Suppressor macrophage (primary cell): Measurements from ENCODE around the gene IER3IP1.
"Not testable (repeated sequence)": the region's sequence is repeated elsewhere in the genome, so short reads cannot be mapped to it uniquely, and the experiment has no call there.

Source experiments
- DNase-seq, 4 experiments: peaks; one replicate each; pipeline ENCODE4 v3.0.0-alpha.2; 2020 to 2022

Gene IER3IP1

DNA sequence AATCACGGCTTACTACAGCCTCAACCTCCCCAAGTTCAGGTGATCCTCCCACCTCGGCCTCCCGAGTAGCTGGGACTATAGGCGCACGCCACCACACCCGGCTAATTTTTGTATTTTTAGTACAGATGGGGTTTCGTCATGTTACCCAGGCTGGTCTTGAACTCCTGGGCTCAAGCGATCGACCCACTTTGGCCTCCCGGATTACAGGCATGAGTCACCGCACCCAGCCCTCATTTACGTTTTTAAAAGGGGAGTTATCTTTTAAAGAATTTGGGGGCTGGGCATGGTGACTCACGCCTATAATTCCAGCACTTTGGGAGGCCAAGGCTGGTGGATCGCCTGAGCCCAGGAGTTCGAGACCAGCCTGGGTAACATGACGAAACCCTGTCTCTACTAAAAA lies 17.8 kb downstream of the IER3IP1 start:
- not testable (repeated sequence) for DNase-seq

DNA sequence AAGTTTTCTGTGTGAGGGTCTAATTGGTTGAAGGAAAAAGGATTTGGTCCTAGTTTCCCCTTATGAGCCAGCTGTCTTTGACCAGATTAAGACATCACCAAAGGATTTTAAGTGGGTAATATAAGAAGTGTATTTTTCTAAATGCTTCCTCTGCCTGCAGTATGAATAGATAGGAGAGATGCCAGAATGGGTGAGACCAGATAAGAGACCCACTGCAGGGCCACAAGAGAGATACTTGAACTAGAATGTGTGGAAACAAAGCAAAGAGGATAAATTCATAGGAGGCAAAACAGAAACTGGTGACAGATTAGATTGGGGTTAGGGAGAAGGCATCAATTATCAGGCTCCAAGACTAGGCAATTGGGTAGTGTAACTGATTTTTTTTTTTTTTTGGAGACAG lies 24.7 kb downstream of the IER3IP1 start:
- no peak for DNase-seq

DNA sequence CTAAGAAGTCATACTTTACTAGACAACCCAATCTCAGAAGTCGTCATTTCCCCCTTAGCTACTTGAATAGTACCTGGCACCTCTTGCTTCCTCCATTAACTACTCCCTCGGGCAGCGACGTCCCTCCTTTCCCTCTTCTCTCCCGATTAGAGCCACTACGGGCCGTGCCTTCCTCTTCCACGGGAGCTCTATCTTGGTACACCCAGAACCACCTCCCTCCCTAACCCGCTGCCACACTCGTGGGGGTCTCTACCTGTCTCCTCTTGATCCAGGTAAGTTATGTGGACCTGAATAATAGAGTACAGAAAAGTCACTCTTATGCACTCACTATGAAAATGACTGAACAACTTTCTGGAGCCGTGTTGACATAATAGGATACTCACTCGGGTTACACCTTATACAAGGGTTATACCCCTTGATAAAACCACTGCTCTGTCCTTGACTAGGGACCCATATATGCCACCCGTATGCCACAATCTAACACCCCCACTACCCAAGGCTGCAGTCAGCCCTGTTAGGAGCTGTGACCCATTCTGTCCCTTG lies 25.3 kb downstream of the IER3IP1 start:
- DNase-seq: peak in 3 of 4 experiments; percentile 0 to 55 (median 23)

DNA sequence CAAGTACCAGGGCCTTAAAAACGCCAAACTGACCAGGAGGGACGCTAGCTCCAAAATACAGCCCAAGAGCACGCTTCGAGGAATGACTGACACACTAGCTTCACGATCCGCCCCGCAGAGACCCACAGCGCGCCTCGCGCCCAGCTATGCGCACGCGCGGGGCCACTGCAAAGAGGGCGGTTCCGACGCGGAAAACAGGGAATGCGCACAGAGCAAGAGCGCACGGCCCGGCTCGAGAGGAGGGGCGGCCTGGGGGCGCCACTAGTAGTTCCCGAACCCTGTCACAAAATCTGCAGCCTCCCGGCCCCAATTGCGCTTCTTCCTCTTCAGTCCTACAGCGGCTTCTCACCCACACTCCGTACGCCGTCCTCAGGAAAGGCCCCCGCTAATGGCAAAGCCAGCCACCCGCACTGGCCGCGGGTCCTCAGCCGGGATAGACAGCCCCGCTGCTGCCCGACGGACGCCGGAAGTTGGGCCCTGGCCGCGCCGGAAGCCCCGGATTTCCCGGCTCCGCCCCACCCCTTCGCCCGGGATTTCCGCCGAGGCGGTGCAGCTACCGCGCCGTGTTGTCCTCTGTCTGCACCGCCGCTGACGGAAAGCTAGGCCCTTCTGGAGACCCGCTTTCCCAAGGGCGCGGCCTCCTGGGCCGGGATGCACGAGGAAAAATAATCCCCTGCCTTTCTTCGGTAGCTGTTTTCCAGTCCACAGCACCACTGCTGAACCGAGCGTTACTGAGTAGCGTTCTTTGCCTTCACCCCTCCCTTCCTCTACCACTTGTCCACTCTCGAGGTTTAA lies 25.9 kb downstream of the IER3IP1 start, which contains the start of gene HDHD2:
Gene HDHD2, minus strand, starts transcription at position 472 of the 795 bp plus-strand sequence. CDS start 14,061 bp downstream, outside the sequence.
- peak; percentile 85 to 94 (median 92) for DNase-seq

DNA sequence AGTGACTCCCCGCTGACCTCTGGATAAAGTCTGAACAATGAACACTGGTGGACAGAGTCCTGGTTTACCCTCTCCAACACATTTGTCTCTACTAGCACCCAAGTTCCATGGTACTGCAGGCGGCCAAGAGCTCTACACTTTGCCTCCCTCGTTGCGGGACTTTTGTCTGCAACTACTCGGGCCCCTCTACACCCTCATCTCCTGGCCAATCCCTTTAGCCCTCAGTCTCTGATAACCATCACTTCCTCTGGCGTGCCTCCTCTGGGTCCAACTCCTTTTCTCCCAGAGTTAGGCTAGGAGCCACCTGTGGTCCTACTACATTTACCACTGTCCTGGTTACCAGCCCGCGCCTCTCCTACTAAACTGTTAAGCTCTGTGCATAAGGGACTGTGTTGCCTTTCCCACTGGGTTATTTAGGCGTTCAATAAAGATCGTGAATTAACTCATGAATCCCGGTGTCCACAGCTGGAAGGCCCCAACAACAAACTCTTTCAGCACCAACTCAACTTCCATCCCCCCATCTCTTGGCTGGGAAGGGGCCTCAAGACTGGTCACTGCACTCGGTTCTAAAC lies 26.6 kb downstream of the IER3IP1 start:
- DNase-seq: peak in 3 of 4 experiments; percentile 1 to 12 (median 6)

DNA sequence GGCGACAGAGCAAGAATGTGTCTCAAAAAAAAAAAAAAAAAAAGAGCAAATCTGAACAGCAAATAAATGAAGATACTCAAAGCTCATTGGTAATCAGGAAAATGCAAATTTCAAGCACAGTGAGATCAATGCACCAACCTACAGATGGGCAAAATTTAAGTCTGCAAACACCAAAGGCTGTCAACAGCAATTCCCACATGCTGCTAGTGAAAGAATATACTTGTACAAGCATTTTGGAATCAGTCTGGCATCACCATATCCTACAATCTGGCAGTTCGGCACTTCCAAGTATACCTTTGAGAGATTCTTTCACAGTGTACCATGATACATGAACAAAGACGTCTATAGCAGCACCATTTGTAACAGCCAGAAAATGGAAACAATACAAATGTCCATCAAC lies 30.0 kb downstream of the IER3IP1 start:
- no peak for DNase-seq

DNA sequence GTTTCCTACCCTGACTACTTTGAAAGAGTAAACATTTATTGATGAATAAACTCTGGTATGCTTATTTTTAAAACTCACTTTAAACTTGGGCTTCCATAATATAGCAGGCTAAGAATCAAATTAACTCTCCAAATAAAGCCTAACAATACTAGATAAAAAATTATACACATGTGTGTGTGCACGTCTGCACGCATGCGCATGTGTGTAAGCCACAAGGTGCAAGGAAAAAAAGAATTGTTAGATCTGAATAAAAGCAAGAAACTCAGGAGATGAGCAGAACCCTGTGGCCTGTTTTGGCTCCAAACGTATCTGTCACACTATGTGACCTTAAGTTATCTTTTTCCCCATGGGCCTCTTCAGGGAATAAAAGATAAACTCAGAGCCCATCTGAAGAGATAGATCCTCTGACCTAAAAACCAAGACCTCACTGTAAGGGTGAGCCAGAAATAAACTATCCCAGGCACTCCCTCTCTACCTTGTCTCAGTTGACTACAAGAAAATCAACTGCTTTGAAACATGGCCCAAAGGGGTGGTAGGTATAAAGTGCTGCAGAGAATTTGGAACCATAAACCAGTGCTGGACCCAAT lies 32.2 kb downstream of the IER3IP1 start:
- no peak for DNase-seq

DNA sequence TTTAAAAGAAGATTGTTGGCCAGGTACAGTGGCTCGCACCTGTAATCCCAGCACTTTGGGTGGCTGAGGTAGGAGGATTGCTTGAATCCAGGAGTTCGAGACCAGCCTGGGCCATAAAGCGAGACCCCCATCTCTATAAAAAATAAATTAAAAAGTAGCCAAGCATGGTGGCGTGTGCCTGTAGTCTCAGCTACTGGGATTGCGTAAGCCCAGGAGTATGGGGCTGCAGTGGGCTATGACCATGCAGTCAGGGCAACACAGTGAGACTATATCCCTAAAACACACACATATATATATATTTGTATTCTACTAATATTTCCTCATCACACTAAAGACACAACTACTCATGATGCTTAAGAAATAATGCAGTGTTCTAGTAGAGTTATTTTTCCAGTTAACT lies 33.0 kb downstream of the IER3IP1 start:
- DNase-seq: no peak

DNA sequence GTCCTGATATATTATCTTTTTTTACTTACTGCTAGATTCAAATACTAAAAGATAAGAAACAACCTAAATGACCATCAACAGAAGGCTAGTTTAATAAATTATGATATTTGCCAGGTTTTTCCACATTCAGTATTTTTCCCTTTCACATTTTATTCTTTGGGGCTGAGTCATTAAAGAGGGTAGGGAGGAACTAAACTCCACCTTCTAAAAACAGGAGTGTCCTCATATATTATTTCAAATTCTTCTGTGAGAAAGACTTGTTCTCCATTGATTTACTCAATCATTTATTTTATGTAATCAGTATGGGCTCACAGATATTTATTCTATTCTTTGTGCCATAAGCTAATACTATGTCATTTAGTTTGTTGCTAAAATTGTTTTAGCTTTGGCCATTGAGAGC lies 34.9 kb downstream of the IER3IP1 start:
- no peak for DNase-seq

DNA sequence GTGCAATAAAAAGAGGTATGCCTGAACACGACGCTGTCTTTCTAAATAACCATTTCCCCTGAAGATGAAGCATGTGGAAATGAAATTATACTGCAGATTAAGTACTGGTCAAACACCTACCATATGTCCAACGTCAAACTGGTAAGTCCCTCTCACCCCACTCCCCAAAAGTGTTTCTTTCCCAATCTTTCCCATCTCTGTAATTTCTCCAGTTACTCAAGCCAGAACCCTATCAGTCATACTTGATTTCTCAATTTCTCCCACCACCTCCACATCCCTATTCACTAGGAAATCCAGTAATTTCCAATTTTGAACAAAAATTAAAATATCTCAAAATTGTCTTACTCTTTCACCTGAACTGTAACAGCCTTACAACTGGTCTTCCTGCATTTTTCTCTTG lies 55.0 kb downstream of the IER3IP1 start:
- DNase-seq: no peak

DNA sequence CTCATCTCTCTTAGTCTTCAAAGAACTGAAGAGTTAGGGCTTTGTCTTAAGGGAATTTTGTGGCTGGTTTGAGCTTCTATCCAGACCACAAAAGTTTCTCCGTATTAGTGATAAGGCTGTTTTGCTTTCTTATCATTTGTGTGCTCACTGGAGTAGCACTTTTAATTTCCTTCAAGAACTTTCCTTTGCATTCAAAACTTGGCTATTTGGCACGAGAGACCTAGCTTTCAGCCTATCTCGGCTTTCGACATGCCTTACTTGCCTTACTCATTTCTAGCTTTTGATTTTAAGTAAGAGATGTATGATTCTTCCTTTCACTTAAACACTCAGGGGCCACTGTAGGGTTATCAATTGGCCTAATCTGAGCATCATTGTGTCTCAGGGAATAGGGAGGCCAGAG lies 55.7 kb downstream of the IER3IP1 start:
- no peak for DNase-seq

DNA sequence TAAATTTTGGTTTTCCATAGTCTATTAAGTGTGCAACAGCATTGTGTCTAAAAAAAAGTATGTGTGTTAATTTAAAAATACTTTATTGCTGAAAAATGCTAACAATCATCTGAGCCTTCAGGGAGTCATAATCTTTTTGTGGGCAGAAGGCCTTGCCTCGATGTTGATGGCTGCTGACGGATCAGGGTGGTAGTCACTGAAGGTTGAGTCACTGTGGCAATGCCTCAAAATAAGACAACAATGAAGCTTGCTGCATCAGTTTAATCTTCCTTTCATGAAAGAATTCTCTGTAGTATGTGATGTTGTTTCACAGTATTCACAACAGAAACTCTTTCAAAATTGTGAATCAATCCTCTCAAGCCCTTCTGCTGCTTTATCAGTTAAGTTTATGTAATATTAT lies 57.2 kb downstream of the IER3IP1 start:
- DNase-seq: no peak

DNA sequence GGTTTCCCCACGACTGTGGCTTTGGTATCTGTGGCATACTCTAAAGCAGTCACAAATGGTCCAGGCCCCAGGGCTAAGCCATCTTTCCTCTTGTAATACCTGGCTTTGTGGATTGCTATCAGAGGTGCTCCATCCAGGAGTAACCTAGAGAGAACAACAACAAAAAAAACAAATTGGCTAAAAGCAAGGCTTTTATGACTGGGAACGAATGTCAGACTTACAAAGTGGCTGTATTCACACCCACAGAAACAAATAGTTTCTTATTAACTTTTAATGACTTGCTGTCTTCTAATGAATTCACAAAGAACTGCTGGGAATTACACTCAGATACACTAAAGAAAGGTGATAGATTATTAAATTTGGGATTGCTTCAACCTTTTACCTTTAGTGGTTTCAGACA lies 61.0 kb downstream of the IER3IP1 start:
- no peak for DNase-seq

DNA sequence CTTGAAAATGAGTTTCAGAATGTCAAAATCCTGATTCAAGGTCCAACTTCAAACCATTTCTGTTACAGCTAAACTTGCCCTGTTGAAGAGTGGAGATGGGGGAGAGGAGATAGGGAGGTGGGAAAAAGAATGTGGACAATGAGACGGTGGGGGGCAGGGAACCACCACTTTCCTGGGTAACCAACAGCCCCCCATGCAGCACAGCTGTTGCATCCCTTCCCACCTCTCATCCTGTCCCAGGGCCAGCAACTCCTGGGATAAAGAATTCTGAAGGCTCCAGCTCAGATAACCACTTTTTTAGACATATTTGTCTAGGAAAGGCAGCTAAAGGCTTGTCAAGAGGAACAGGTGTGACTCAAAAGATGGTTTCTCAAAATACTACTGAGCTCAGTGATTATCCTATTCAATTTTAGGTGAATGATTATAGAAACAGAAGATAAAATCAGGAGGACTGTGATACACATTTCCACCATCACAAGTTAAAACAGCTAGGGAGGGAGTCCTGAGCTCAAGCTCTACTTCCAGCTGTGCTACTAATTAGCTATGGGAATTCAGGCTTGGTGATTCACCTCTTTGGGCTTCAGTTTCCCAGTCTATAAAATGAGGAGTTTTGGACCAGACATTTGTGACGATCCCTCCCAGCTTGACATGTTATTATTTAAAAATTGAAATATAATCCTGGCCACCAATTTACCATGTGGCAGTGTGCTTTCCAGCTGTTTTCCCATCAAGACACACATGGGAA lies 62.2 kb downstream of the IER3IP1 start:
- no peak for DNase-seq

DNA sequence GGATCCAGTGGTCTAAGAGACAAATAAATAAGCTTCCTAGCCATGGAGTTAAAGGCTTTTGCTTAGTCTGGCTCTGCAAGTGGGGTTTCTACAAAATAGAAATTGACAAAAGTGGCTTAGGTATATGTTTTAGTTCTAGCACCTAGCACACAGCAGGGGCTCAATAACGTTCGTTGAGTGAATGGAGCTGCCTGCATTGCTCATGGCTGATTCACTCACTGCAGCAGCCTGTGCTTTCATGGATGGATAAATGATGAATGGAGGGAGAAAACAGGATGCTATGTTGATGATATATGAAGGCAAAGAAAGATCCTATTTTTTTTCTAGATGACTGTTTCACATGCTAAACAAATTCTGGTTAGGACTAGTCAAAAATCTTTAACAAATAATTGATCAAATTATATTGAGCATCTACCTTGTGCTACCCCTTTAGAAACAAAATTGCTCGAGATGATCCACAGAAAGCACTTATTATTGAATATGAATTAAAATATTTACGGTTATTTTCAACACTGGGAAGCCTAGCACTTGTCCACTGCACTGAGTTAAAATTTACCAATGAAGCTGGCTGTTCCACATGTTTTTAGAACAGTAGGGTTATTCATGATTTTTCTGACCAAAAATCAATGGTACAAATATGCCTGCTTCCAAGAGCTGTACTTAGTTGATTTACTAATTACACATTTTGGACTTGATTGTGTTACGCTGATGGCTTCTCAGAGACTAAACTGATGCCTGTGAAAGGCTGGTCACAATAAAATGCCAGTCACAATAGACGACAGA lies 65.5 kb downstream of the IER3IP1 start:
- no peak for DNase-seq

DNA sequence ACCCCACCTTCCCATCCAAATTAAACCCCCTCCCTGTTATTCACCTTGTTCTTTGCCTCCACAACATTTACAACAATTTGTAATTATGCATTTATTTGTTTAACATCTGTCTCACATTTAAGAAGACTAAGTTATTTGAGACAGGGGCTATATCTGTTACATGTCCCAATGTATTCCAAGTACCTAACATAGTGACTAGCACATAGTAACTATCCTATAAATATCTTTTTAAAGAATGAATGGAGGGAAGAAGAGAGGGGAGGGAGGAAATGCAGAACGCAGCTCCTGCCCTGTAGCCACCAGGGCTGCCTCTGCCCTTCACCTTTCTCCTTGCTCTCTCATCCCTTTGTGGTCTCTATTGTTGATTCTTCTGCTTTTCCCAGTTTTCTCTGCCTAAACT lies 66.4 kb downstream of the IER3IP1 start:
- no peak for DNase-seq

DNA sequence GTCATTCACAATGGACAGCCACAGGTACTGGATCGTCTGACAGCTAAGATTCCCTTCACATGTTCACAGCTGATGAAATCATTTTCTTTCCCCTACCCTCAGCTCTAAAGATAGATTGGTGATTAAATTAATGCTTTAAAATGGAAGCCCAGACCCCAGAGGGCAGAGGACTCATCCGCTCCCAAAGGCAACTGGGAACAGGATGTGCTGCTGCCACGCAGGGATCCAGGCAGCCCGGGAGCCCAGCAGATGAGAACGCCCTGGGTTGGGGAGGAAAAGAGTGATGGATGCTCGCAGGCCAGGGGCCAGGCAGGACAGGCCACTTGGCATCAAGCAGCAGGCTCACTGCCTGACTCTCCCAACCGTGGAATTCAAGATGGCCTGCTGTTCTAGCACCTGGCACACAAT lies 67.2 kb downstream of the IER3IP1 start:
- no peak for DNase-seq

DNA sequence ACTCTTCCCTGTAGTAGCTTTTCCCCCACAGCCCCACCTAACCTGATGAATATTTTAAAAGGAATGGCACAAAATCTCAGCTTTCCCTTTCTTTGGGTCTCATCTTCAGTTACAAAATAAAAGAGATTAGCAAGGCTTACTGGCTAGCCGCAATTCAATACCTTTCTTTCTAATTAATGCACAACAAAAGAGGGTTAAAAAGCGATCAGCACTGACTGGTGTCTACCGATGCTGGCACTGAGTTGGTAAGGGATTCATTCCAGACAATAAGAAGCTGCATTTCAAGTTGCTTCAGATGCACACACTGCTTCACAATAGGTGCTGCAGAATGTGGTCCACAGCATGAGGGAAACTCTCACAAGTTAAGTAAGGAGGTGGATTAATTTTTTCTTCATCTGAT lies 67.8 kb downstream of the IER3IP1 start:
- no peak for DNase-seq
